ENCODE results near the gene STRN3.
"Not testable (repeated sequence)": the region's sequence is repeated elsewhere in the genome, so short reads cannot be mapped to it uniquely, and the experiment has no call there.

The STRN3 gene

GRCh38 chr14:30966415-30967363 is 59.5 kb downstream of the STRN3 start:
- no peak for DNase-seq

GRCh38 chr14:30965861-30966260 is 60.3 kb downstream of the STRN3 start:
- not testable (repeated sequence) for DNase-seq

GRCh38 chr14:30962537-30962936 is 63.6 kb downstream of the STRN3 start:
- not testable (repeated sequence) for DNase-seq

GRCh38 chr14:30961330-30961729 is 64.8 kb downstream of the STRN3 start:
- no peak for DNase-seq

- DNase-seq: no peak
Observed at GRCh38 chr14:30960216-30960615, 66.0 kb downstream of the STRN3 start.

- no peak for DNase-seq
Observed at GRCh38 chr14:30958555-30959407, 67.4 kb downstream of the STRN3 start.

- DNase-seq: no peak
Observed at GRCh38 chr14:30957813-30958370, 68.3 kb downstream of the STRN3 start.

- DNase-seq: no peak
Observed at GRCh38 chr14:30949651-30950050, 76.5 kb downstream of the STRN3 start.

- DNase-seq: no peak
Observed at GRCh38 chr14:30943694-30944093, 82.5 kb downstream of the STRN3 start.

GRCh38 chr14:30940886-30941285 is 85.3 kb downstream of the STRN3 start:
- DNase-seq: no peak

GRCh38 chr14:30938617-30939016 is 87.6 kb downstream of the STRN3 start:
- no peak for DNase-seq

- no peak for DNase-seq
Observed at GRCh38 chr14:30935445-30935844, 90.7 kb downstream of the STRN3 start.

- not testable (repeated sequence) for DNase-seq
Observed at GRCh38 chr14:30933937-30934336, 92.2 kb downstream of the STRN3 start.

- DNase-seq: no peak
Observed at GRCh38 chr14:30928462-30928861, 97.7 kb downstream of the STRN3 start.

GRCh38 chr14:30925254-30925653 is 100.9 kb downstream of the STRN3 start:
- no peak for DNase-seq

GRCh38 chr14:30921788-30922187 is 104.4 kb downstream of the STRN3 start:
- no peak for DNase-seq

- no peak for DNase-seq
Observed at GRCh38 chr14:30921305-30921704, 104.9 kb downstream of the STRN3 start.

- no peak for DNase-seq
Observed at GRCh38 chr14:30915596-30915995, 110.6 kb downstream of the STRN3 start.

- DNase-seq: no peak
Observed at GRCh38 chr14:30914812-30915211, 111.4 kb downstream of the STRN3 start.

GRCh38 chr14:30908826-30909225 is 117.4 kb downstream of the STRN3 start:
- no peak for DNase-seq

GRCh38 chr14:30907659-30908057 is 118.5 kb downstream of the STRN3 start:
- no peak for DNase-seq

- no peak for DNase-seq
Observed at GRCh38 chr14:30906752-30907658, 119.2 kb downstream of the STRN3 start.
